ENCODE data around the gene EXOSC10. TPM values are rescaled to one million over a fixed set of nuclear protein-coding genes. Genes with fewer than 3 reads are reported as not detected.

Gene EXOSC10
- total and polyA plus RNA-seq, 2 of the 13 experiments (the other 11 are each of a cell fraction or from before 2014, with no cell fraction given), result 48.4 to 67.6 TPM

DNA sequence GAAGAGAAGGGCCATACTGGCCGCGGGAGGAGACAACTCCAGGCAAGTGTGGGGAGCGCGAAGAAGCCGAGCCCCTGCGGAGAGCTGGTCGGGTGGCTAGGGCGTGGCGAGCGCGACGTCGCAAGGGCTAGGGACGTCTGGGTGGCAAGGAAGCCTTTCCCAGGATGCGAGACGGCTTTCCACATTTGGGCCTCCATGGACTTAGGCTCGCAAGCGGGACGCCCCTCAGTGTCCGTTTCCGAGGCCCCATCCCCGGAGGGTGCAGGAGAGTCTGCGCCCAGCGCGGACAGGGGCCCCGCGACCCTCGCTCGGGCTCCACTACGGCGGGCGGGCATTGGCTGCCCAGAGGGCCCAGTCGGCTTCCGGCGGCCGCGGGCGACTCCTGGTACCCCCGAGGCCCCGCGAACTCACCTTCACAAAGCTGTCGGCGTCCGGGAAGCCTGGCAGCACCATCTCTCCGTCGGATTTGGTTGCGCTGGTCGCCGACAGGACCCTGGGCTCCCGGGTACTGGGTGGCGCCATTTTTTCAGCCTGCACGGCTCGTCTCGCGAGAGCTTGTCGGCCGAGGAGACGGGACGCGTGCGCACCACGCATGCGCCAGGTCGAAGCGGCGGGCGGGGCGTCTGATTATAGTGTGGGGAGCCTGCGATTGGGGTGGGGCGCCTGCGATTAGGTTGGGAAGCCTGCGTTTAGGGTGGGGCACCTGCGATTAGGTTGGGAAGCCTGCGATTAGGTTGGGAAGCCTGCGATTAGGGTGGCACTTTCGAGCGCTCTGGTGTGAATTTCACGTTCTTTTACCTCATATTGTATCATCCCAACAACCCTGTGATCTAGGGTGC, at the start of gene EXOSC10 (continued):
- TF ChIP-seq YEATS2 (CRISPR knock-in tag; IDR thresholded peaks at IDR 0.05; ENCODE audit: borderline replicate concordance), result peak; percentile 86
- TF ChIP-seq HNRNPL (IDR thresholded peaks at IDR 0.05; ENCODE audit: low read depth, low read length), result 0 out of 2 replicates have a peak, but pooled peaks have one; percentile 27
- no peak for TF ChIP-seq ARNTL (CRISPR knock-in tag; IDR thresholded peaks at IDR 0.05)
- TF ChIP-seq REXO4 (CRISPR knock-in tag; IDR thresholded peaks at IDR 0.05; ENCODE audit: borderline replicate concordance), result no peak
- TF ChIP-seq HDAC6 (IDR thresholded peaks at IDR 0.05; ENCODE audit: low read depth, low read length), result no peak
- TF ChIP-seq, protein P1, sequence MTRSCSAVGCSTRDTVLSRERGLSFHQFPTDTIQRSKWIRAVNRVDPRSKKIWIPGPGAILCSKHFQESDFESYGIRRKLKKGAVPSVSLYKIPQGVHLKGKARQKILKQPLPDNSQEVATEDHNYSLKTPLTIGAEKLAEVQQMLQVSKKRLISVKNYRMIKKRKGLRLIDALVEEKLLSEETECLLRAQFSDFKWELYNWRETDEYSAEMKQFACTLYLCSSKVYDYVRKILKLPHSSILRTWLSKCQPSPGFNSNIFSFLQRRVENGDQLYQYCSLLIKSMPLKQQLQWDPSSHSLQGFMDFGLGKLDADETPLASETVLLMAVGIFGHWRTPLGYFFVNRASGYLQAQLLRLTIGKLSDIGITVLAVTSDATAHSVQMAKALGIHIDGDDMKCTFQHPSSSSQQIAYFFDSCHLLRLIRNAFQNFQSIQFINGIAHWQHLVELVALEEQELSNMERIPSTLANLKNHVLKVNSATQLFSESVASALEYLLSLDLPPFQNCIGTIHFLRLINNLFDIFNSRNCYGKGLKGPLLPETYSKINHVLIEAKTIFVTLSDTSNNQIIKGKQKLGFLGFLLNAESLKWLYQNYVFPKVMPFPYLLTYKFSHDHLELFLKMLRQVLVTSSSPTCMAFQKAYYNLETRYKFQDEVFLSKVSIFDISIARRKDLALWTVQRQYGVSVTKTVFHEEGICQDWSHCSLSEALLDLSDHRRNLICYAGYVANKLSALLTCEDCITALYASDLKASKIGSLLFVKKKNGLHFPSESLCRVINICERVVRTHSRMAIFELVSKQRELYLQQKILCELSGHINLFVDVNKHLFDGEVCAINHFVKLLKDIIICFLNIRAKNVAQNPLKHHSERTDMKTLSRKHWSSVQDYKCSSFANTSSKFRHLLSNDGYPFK (CRISPR knock-in tag; IDR thresholded peaks at IDR 0.05; ENCODE audit: borderline replicate concordance), result peak; percentile 79
- peak; percentile 52; the same call in 1 of the 3 replicates for TF ChIP-seq MXI1 (IDR thresholded peaks at IDR 0.05; ENCODE audit: borderline replicate concordance, low read depth, low read length)
- TF ChIP-seq KDM3A (CRISPR knock-in tag; IDR thresholded peaks at IDR 0.05; ENCODE audit: low read depth), result peak; percentile 77; the same call in 1 of the 2 replicates
- TF ChIP-seq, protein P2, sequence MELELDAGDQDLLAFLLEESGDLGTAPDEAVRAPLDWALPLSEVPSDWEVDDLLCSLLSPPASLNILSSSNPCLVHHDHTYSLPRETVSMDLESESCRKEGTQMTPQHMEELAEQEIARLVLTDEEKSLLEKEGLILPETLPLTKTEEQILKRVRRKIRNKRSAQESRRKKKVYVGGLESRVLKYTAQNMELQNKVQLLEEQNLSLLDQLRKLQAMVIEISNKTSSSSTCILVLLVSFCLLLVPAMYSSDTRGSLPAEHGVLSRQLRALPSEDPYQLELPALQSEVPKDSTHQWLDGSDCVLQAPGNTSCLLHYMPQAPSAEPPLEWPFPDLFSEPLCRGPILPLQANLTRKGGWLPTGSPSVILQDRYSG (CRISPR knock-in tag; IDR thresholded peaks at IDR 0.05), result 0 out of 2 replicates have a peak, but pooled peaks have one; percentile 16
- TF ChIP-seq KMT2A (CRISPR knock-in tag; IDR thresholded peaks at IDR 0.05), result peak; percentile 96
- TF ChIP-seq SP140L (CRISPR knock-in tag; IDR thresholded peaks at IDR 0.05; ENCODE audit: borderline replicate concordance), result no peak; the same call in 1 of the 2 replicates
- no peak for TF ChIP-seq ARID2 (CRISPR knock-in tag; IDR thresholded peaks at IDR 0.05; ENCODE audit: borderline replicate concordance)
- no peak for TF ChIP-seq ZMAT3 (CRISPR knock-in tag; conservative IDR thresholded peaks at IDR 0.05)
- TF ChIP-seq ZNF350 (CRISPR knock-in tag; IDR thresholded peaks at IDR 0.05; ENCODE audit: borderline replicate concordance, low read depth), result peak; percentile 79; the same call in 1 of the 2 replicates
- TF ChIP-seq GATAD1 (CRISPR knock-in tag; IDR thresholded peaks at IDR 0.05), result peak; percentile 93
- TF ChIP-seq KDM2A (CRISPR knock-in tag; IDR thresholded peaks at IDR 0.05; ENCODE audit: borderline replicate concordance, low read depth), result peak; percentile 91
- TF ChIP-seq ZNF101 (CRISPR knock-in tag; IDR thresholded peaks at IDR 0.05; ENCODE audit: borderline replicate concordance, low read depth), result no peak
- no peak for TF ChIP-seq TCF12 (IDR thresholded peaks at IDR 0.05)
- TF ChIP-seq TCF12 (CRISPR knock-in tag; IDR thresholded peaks at IDR 0.05), result 0 out of 2 replicates have a peak, but pooled peaks have one; percentile 61
- peak; percentile 94 for TF ChIP-seq KDM5A (IDR thresholded peaks at IDR 0.05; ENCODE audit: borderline replicate concordance, low read length)
- TF ChIP-seq ZNF678 (CRISPR knock-in tag; IDR thresholded peaks at IDR 0.05), result peak; percentile 68; the same call in 1 of the 2 replicates
- no peak for TF ChIP-seq IKZF1 (IDR thresholded peaks at IDR 0.05)
- TF ChIP-seq ZNF501 (CRISPR knock-in tag; IDR thresholded peaks at IDR 0.05), result peak; percentile 96
- TF ChIP-seq JUNB (CRISPR knock-in tag; IDR thresholded peaks at IDR 0.05; ENCODE audit: borderline replicate concordance), result 0 out of 2 replicates have a peak, but pooled peaks have one; percentile 24

Data from HepG2 (cell line).